Measurements from ENCODE around the gene SAP30L.

SAP30L gene

DNA sequence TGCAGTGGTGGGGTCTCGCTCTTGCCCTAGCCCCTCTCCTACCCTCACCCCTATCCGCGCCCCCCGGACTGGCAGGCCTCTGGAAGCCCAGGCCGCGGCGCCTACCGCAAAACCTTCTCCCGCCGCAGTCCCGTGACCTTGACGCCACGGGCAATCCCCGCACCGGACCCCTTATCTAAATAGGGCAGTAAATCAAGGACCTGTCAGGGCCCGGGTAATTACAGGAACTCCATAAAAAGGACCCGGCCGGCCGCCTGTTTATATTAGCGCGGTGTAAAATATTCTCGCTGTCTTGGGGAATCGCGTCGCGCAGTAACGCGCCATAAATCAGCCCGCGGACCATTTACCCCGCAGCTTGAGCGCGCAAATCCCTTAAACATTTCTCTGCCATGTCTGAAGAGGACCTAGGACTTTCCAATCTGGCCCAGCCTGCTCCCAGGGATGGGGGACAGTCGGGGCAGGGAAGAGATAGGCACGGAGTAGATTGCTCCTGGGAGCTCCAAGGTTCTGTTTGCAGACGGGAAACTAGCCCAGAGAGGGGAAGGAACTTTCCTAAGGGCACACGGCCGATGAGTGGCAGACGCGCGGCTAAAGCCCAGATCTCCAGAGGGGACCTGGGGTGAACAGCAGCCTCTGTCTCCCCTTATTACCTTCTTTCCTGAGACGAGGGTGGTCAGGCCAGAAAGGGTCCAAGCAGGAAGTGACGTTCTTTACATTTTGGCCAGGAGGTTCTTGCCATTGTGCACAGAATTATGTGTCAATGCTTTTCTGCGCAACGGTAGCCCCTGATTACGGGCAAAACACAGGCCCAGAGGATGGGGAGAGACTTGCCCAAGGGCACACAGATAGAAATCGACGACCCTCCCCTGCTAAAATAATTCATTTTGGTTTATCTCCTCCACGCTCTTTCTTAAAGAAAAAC lies 37.0 kb downstream of the SAP30L start:
- no peak for DNase-seq

DNA sequence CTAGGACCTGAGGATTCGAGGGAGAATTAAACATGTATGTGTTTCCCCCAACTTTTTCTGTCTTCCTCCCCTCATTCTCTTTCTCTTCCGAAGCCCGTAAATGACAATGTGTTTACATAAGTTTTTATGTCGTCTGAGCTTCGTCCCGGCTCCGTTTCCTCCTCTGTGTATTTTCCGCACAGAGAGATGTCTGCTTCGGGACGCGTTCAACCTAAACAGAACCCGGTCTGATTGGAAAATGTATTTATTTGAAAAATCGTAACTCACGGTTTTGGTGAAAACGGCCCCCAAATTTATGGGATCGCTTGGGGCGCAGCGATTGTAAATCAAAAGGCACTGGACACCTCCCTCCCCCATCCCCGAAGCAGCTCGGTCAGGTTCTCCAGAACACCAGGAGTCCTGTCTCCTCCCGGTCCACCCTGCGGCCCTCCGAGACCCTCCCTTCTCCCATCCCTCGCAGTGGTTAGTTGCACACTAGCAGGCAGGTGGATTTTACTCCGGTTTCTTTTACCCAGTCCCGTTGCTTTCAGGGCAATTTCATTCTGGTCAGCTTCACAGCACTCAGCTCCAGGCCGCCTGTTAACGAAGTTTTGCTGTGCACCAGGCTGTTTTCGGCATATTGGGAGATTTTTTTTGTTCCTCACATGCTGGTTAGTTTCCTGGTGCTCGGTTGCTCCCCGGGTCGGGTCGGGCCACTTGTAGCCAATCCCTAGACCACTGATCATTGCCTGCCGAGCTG lies 38.0 kb downstream of the SAP30L start:
- DNase-seq, result no peak

DNA sequence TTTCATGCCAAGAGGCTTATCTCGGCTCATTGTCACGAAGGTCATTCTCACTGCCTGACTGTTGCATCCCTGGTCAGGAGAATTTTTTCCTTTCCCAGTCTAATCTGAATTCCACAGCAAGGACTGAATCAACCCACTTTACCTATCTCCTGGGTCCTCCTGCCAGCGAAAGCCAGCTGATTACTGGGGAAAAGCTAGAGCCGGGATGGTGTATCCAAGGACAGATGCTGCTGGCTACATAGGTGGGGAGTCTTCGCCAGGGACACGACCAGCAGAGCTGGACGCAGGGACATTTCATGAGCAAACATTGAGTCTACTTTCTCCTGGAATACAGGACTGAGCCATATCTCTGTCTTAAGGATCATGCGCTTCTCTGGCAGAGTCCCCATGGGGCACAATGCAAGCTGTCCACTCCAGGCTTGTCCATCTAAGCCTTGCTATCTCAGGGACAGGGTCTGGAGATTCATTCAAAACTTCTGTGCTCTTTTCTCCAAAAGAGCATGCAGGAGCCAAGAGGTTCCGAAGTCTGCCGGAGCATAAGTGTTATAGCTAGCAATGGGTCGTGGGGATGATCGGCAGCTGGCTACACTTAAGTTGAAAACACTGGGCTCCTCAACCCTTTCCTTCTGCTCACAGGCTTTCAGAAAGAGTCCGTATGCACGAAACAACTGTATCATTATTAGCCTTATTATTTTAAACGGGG lies 38.7 kb downstream of the SAP30L start:
- no peak for DNase-seq

DNA sequence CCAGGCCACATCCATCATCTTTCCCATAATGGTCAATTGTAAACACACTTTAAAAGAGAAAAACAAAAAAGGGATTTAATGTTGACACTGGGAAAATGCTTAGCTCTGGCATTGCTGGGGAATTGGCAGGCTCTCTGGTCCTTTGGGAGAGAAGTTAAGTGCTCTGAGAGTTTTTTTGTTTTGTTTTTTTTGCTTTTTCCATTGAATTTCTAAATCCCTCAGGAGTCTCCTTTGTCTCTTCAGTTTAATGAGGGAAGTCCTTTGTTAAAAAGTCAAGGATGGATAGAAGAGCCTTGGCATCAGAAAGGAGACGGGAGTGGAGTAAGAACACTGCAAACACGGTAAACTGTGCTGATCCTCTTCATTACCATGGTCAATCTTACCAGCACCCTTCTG lies 39.3 kb downstream of the SAP30L start:
- no peak for DNase-seq

DNA sequence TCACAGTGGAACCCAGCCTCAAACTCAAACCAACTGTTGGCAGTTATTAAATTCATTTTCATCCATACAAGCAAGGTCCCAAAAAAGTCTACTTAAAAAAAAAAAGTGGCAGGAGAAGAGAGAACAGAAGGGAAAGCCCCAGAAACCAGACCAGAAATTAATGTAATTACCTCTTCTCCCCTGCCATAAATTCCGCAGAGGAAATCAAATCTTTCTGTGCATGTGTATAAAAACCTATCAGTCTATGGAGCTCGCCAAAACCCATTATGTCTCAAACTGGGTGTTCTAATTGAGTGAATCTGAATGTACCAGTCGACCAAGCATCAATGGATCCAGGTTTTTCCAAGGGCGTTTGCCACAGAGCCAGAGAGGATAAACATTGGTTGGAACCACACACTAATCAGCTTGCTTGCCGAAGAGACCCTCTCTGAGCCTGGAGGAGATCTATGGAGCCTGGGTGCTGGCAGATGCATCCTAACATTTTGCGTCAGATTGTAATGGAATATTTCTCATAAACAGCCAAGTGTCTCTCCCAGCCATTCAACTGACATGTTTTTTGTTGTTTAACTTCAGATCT lies 40.1 kb downstream of the SAP30L start:
- no peak for DNase-seq

DNA sequence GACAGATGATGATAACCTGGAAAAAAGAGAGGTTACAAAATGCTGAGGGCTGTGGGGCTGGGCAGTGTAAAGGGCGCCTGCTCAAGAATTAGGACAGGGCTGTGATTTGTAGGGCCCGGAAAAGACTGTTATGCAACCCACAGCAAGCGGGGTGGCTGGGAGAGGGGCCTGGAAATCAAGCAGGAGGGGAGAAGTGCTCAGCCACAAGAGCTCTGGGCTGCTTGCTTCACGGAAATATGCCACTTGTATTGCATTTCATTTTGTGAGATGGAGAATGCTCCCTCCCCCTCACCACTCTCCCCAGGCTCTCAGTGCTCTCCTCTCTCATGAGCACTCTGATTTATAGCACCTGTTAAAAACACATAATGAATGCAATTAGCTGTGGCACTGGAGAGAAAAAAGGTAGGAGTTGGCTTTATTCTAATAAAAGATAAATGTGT lies 40.6 kb downstream of the SAP30L start:
- DNase-seq, result no peak

DNA sequence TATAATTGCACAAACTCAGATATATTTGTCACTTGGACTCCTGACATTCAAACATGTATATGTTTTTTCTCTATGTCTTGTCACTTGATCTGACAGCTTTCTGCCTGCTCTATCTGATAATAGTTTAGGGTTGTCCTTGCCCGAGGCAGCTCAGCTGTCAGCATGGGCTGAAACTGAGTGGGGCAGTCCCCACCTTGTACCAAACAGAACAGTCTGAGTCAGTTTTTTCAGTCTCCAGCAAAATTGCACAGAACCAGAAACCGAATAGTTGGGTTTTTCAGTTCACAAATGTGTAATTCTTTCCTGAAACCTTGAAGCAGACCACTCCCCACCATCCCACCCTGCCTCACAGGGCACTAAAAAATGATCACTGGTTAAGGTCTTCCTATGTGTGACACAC lies 41.7 kb downstream of the SAP30L start:
- no peak for DNase-seq

DNA sequence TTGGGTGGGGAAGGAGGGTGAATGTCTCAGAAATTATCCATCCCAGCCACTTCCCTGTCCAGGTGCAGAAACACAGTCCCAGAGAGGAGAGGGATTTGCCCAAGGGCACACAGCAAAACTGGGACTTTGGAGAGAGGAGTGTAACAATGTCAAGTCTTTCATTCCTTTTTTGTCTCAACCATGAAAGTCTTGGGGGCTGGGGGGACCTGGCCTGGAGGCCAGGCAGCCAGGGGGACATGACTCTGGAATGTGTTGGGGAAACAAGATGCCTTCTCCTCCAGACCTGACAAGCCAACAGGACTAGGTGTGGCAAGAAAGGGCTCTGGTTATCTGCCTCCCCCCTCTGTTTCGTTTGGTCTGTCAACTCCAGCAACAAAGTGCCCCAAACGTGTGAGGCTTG lies 46.1 kb downstream of the SAP30L start:
- no peak for DNase-seq

DNA sequence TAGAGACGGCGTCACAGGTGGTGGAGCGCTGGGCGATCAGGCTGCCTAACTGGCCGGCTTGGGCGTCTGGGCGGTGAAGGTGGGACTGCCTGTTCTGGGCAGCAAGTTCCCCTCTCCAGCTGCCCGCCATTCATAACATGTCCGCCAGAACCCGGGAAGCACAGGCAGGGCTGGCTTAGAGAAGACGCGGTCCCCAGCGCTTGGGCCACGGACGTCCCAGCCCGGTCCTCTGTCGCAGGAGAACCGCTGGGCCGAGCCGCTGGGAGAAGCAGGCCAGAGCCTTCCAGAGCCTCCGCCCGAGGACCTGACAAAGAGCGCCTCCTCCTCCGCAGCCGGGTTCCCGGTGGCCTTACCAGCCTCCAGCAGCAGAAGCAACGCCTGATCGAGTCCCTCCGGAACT lies 47.5 kb downstream of the SAP30L start:
- no peak for DNase-seq

DNA sequence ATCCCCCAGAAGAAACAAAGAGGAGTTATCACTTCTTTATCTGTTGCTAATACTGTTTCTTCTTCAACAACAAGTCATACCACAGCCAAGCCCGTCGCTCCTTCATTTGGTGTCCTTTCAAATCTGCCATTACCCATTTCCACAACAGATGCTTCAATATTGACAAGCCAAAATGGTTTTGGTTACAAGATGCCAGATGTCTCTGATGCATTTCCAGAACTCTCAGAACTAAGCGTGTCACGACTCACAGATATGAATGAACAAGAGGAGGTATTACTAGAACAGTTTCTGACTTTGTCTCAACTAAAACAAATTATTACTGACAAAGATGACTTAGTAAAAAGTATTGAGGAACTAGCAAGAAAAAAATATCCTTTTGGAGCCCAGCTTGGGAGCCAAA lies 48.2 kb downstream of the SAP30L start:
- DNase-seq, result no peak

DNA sequence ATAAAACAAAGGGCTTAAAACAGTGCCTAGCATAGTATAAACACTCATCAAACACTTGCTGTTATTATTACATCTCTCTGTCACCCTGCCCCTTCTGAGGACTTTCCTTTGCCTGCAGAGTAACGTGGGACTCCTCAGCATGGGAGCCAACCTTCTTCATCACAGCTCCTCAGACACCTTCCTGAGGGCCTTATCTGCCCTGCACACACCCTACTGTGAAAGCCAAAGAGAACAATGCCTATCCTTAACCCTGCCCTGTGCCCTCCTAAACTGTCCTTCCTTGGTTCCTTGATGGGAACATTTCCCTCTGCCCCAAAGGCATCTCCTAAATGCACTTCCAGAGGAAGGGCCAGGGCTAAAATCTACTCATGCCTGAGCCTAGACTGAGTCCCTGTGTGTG lies 52.8 kb downstream of the SAP30L start:
- DNase-seq, result no peak

DNA sequence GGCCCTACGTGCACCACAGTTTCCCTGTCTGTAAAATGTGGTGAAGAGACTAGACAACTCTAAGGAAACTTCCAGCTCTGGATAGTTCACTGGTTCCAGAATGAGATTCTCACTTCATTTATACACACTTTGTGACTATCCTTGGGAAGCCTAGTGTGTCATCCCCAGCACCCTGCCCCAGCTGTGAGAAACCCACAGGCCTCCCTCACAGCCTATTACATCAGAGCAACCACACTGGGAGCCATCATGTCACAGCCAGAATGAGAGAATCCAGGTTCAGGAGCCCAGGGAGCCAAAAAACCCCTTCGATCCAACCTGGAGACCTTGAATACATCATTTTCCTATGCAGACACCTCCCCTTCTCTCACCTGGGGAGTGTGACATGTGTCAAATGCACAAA lies 53.2 kb downstream of the SAP30L start:
- DNase-seq, result no peak

DNA sequence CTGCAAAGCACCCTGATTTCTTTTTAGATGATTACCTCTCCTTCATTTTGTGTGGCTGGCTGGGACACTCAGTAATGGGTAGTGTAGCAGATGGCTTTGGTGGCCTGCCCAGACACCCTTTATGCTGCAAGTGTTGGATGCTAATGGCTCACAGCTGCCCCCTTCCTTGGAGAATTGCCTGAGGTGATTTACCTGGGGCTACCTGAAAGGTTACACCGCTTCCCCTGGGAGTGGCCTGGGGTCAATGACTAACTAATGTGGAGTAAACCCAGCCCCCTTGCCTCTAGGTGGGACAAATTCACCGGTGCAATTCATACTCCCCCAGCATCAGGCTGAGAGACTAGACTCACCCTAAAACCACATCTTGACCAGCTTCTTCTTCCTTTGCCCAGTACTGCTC lies 55.8 kb downstream of the SAP30L start:
- no peak for DNase-seq

DNA sequence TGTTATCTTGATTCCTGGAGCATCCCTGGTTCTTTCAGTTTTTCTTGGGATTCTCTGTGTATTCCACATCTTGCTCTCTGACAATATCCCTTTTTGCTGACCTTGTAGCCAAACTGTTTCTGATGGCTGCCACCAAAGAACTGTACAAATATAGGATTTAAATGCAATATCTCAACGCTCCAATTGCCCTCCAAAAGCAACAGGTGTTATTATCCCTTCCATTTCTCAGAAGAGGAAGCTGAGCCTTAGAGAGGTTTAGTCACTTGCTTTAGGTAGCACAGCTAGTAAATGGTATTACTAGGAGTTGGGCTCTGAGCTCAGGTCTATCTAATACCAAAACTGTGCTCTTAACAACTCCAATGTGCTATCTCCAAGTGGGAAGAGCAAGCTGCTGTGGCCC lies 56.4 kb downstream of the SAP30L start:
- DNase-seq, result no peak

DNA sequence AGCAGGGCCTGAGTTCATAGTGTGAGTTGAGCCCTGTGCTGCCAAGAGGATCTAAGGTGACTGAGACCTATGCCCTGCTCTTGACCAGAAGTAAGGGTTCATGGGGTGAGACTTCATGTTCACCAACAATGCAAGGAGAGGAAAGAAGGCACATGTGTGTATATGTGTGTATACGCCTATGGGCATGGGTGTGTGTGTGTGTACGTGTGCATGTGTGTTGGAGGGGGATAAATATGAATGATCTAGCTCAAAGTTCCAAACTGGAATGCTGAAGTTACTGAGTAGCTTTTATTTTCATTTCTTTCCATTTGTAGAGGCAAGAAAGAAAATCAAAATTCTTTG lies 57.9 kb downstream of the SAP30L start:
- no peak for DNase-seq

DNA sequence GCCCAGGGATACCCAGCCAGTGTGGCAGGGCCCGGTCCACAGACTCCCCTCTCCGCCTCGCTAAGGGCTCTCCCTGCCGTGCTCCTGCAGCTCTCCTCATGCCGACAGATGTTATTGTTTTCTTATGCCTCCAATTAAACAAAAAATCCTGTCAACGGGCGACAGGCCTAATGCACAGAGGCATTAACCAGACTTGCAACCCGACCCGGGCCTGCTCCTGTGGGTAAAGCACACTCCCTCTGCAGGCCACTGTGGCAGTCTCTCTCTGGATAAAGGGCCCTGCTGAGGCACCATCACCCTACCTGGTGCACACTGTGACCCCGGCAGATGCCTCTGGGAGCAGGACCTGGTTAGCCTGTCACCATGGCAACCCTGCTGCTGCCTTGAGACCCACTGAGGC lies 59.8 kb downstream of the SAP30L start:
- no peak for DNase-seq

DNA sequence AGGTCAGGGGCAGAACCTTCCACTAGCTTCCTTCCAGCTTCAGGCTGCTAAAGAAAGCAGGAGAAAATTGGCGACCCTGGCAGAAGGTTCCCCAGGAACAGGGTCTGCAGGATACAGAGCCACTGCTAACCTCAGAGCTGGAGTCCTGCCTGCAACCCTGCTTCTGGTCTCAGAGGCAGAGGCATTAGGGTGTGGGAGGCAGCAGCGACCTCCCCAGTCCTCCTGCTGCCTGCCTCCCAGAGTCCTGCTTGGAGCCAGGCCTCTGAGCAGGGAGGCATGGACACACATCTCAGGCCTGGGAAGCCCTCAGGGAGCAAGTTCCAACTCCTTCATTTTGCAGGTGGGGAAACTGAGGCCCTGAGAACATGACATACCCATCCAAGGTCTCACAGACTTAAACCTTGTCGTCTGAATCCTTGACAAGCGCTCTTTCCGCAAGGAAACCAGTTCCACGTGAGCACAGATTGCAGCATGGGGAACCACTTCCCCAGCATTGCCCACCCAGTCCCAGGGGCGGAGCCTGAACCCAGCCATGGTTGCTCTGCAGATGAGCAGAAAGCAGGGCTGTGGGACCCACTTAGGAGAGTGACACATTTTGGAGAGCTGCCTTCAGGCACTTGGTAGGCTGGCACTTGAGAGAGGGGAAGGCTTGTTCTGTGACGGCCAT lies 60.4 kb downstream of the SAP30L start:
- DNase-seq, result no peak

DNA sequence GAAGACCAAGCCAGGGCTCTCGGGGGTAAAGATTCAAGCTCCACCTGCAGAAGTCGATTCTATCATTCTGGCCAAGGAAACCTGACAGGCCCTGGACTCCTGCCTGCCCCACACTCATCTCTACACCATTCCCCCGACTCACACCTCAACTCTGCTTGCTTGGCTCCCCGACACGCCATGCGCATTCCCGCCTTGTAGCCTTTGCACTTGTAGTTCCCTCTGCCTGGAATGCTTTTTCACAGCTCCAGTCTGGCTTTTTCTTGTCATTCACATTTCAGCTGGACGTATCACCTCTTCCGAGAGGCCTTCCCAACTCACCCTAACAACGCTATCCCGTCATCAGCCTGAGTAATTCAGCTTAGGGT lies 60.9 kb downstream of the SAP30L start:
- DNase-seq, result no peak

DNA sequence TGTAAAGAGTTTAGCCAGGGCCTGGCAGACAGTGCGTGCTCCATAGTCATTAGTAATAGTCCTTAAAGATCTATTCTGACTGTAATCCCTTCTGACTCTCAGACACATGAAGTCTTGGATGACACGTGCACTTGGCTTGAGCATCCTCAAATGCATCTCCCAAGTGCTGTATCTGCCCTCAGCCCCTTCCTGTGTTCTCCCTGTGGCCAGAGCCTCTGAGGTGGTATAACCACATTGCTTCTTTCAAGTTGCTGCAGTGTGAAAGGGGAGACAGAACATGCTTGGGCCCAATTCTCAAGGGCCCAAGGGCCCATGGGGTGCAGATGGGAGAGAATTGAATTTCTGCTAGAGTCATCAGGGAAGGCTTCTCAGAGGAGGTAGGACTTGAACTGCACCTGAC lies 62.3 kb downstream of the SAP30L start:
- no peak for DNase-seq

DNA sequence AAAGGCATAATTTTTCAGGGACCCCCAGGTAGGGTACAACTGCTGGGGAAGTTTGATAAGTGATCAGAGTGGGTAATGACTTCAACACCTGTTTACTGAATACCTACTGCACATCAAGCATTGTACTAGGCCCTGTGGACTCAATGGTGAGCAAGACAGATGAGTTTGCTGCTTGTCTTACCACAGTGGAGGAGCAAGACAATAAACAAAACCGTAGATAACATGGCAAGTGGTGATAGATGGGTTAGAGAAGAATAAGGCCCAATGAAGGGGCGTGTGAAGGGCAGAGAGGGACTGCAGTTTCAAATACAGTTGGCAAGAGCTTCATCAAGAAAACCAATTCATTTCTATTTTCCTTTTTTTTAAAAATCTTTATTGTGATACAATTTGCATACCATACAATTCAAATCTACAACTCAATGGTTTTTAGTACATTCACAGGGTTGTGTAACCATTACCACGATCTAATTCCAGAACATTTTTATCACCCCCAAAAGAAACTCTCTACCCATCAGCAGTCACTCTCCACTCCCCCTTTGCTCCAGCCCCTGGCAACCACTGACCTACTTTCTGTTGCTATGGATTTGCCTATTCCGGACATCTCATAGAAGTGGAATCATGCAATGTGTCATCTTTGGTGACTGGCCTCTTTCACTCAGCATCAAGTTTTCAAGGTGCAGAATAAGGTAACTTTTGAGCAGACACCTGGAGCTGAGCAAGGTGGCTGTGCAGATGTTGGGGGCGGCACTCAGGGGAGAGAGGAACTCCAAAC lies 64.2 kb downstream of the SAP30L start:
- DNase-seq, result no peak
